Activated B cell treated with CpG ODN at 0.5 μM for 24 hours (primary cell): ENCODE measurements around the gene HSPB7. TPM values are rescaled to one million over a fixed set of nuclear protein-coding genes. Genes with fewer than 3 reads are reported as not detected.
"Not testable (repeated sequence)": the region's sequence is repeated elsewhere in the genome, so short reads cannot be mapped to it uniquely, and the experiment has no call there.

Experiments
- ATAC-seq: fragments of 200-7000 bp; cut with Tn5 transposase; one replicate; pipeline ENCODE4 v1.10.0; 2021; ENCODE audit warnings: low read depth, mild to moderate bottlenecking, moderate library complexity
- CTCF ChIA-PET: fragments of 350-600 bp; sonication (Branson Sonifier 250); formaldehyde crosslinking; loops from one replicate; lab custom pipeline; 2021; ENCODE audit warnings: antibody characterized with exemption; lab: Charles Lee
- POLR2A ChIA-PET: fragments of 350-600 bp; sonication (Branson Sonifier 250); formaldehyde crosslinking; loops from one replicate; lab custom pipeline; 2021; ENCODE audit warnings: antibody characterized with exemption; lab: Charles Lee
- DNase-seq: peaks from one replicate; pipeline ENCODE4 v3.0.0; 2022
- H3K27ac Mint-ChIP-seq: one replicate; pipeline ENCODE4 v1.8.0; 2020; ENCODE audit warnings: mixed read lengths
- H3K27me3 Mint-ChIP-seq: one replicate; pipeline ENCODE4 v1.8.0; 2021; ENCODE audit warnings: mixed read lengths
- H3K36me3 Mint-ChIP-seq: one replicate; pipeline ENCODE4 v1.8.0; 2021; ENCODE audit warnings: low read depth, mixed read lengths
- H3K4me1 Mint-ChIP-seq: one replicate; pipeline ENCODE4 v1.8.0; 2021; ENCODE audit warnings: mixed read lengths
- H3K4me3 Mint-ChIP-seq: one replicate; pipeline ENCODE4 v1.8.0; 2020; ENCODE audit warnings: mild to moderate bottlenecking, mixed read lengths
- H3K9me3 Mint-ChIP-seq: one replicate; pipeline ENCODE4 v1.8.0; 2020; ENCODE audit warnings: mixed read lengths
- CTCF ChIP-seq: fragments of 200-600 bp; IDR thresholded peaks from one replicate; pipeline ENCODE4 v1.8.0; 2022; ENCODE audit warnings: antibody characterized with exemption, mild to moderate bottlenecking
- intact Hi-C: fragments of 100-400 bp; cut with micrococcal nuclease; formaldehyde crosslinking; loops from one replicate; pipeline ENCODE4 v1.15.1; 2024
- total RNA-seq: library from RNA; stranded (reverse); gene quantifications from 2 replicates; pipeline ENCODE4 v1.2.3, GENCODE V29; 2022

HSPB7 gene
- total RNA-seq, 1 donor from 2014 or later = not detected

GRCh38 chr1:15988856-15989736 lies 28.7 kb downstream of the HSPB7 start:
- Mint-ChIP-seq H3K27me3 (no peaks in the 10 kb centered on the region), H3K4me1 (no peaks in the 10 kb centered on the region), H3K9me3 (no peaks in the 10 kb centered on the region), H3K36me3 (no peaks in the 10 kb centered on the region), H3K4me3 (no peak overlapping the region), H3K27ac (no peak overlapping the region)
- DNase-seq = no peak
- POLR2A ChIA-PET = interaction anchor here (1.4 kb wide), 1 partner anchor 13 kb away, joined by 5 read pairs; the partner anchor contains the start of gene ZBTB17
- ATAC-seq = no peak
- intact Hi-C loops = no loop called here
- CTCF ChIA-PET = no interaction called here
- no peak for TF ChIP-seq CTCF

GRCh38 chr1:15985611-15986297 lies 32.1 kb downstream of the HSPB7 start:
- Mint-ChIP-seq H3K4me3 (no peak overlapping the region), H3K27ac (no peak overlapping the region), H3K4me1 (no peaks in the 10 kb centered on the region), H3K36me3 (no peaks in the 10 kb centered on the region), H3K9me3 (no peaks in the 10 kb centered on the region), H3K27me3 (no peaks in the 10 kb centered on the region)
- TF ChIP-seq CTCF = no peak
- intact Hi-C loops = no loop called here
- DNase-seq = no peak
- ChIA-PET POLR2A (interaction anchor here (0.6 to 2.1 kb wide), 4 partner anchors 10 to 528 kb away, joined by 3 to 10 read pairs (median 4); partner anchors contain the start of genes SRARP and ZBTB17), CTCF (no interaction called here)
- ATAC-seq = no peak

GRCh38 chr1:15983275-15983674 lies 34.6 kb downstream of the HSPB7 start:
- intact Hi-C loops = no loop called here
- ATAC-seq (no peak), DNase-seq (no peak)
- CTCF ChIA-PET = interaction anchor here (1.3 kb wide), 1 partner anchor 168 kb away, joined by 3 read pairs; no protein-coding TSS in a partner anchor
- POLR2A ChIA-PET = interaction anchor here (0.6 kb wide), 1 partner anchor 20 kb away, joined by 3 read pairs; no protein-coding TSS in a partner anchor
- Mint-ChIP-seq H3K27me3 (no peaks in the 10 kb centered on the region), H3K36me3 (no peaks in the 10 kb centered on the region), H3K9me3 (no peaks in the 10 kb centered on the region), H3K4me1 (no peaks in the 10 kb centered on the region), H3K4me3 (no peak overlapping the region), H3K27ac (no peak overlapping the region)
- no peak for TF ChIP-seq CTCF

- no peak for ATAC-seq
- Mint-ChIP-seq H3K36me3 (no peaks in the 10 kb centered on the region), H3K4me3 (no peak overlapping the region), H3K27ac (no peak overlapping the region), H3K4me1 (peaks cover 2% of the 10 kb centered on the region), H3K9me3 (no peaks in the 10 kb centered on the region), H3K27me3 (no peaks in the 10 kb centered on the region)
- TF ChIP-seq CTCF = no peak
- ChIA-PET CTCF (no interaction called here), POLR2A (no interaction called here)
- no peak for DNase-seq
- intact Hi-C loops = no loop called here
These were observed 36.2 kb downstream of the HSPB7 start for GRCh38 chr1:15981679-15982078.

GRCh38 chr1:15977947-15978346 lies 39.9 kb downstream of the HSPB7 start:
- CTCF ChIA-PET, ATAC-seq, H3K4me3 Mint-ChIP-seq, DNase-seq, H3K27me3 Mint-ChIP-seq, H3K9me3 Mint-ChIP-seq, H3K27ac Mint-ChIP-seq, POLR2A ChIA-PET: not testable (repeated sequence)
- peaks cover 30% of the 10 kb centered on the region for H3K4me1 Mint-ChIP-seq
- intact Hi-C loops = loop anchor here (2.0 to 5.0 kb wide), 3 partner anchors 13 to 41 kb away; no protein-coding TSS in a partner anchor
- H3K36me3 Mint-ChIP-seq = peaks cover 10% of the 10 kb centered on the region
